ENCODE data around the gene GPATCH1. TPM values are rescaled to one million over a fixed set of nuclear protein-coding genes. Genes with fewer than 3 reads are reported as not detected.

Gene GPATCH1
- total and polyA plus RNA-seq, 2 of the 4 experiments (the other 2 are of a cell fraction): 5.1 to 7.5 TPM

GRCh38 chr19:33143897-33144405 lies 63.0 kb downstream of the GPATCH1 start:
- Histone ChIP-seq H2AK5ac (ENCODE audit: low read depth, low read length) (no peak overlapping the region), H3K9me1 (ENCODE audit: insufficient read depth, low read length) (no peaks in the 10 kb centered on the region), H3K4ac (ENCODE audit: low read depth, low read length) (no peak overlapping the region), H2AK9ac (replicated peaks; ENCODE audit: low read depth, low read length, poor library complexity) (no peak overlapping the region), H3K27me3 (ENCODE audit: control insufficient read depth, insufficient read depth, low read length) (peaks cover 2% of the 10 kb centered on the region; the same call in 1 of the 2 replicates), H2BK20ac (ENCODE audit: low read depth, low read length) (no peak overlapping the region), H3K36me3 (ENCODE audit: control insufficient read depth, insufficient read depth, low read length) (no peaks in the 10 kb centered on the region), H2BK120ac (ENCODE audit: low read depth, low read length) (no peak overlapping the region), H3K23ac (ENCODE audit: low read depth, low read length) (no peak overlapping the region), H4K8ac (ENCODE audit: low read depth in 2 of 2, low read length in 2 of 2) (no peak overlapping the region), H3K18ac (ENCODE audit: low read depth, low read length) (no peak overlapping the region), H3K4me2 (ENCODE audit: low read depth, low read length) (no peak overlapping the region), H4K20me1 (ENCODE audit: insufficient read depth, low read length) (no peaks in the 10 kb centered on the region), H3K14ac (replicated peaks; ENCODE audit: low read depth, low read length) (no peak overlapping the region), H3K9me3 (ENCODE audit: control insufficient read depth, insufficient read depth, low read length) (no peaks in the 10 kb centered on the region), H3K27ac (ENCODE audit: insufficient read depth, low read length) (no peak overlapping the region), H3K4me3 (ENCODE audit: insufficient read depth, low read depth, low read length) (no peak overlapping the region), H3K56ac (ENCODE audit: extremely low read depth, insufficient read depth, low read length) (no peak overlapping the region), H3K79me1 (ENCODE audit: low read depth in 1 of 2, low read length in 2 of 2) (no peaks in the 10 kb centered on the region), H4K91ac (ENCODE audit: insufficient read depth, low read depth, low read length) (no peak overlapping the region), H4K5ac (ENCODE audit: low read depth, low read length) (no peak overlapping the region), H2AFZ (replicated peaks; ENCODE audit: low read length, poor library complexity) (peak overlapping the region; percentile 4), H3K9ac (ENCODE audit: low read depth, low read length) (no peak overlapping the region), H3K4me1 (ENCODE audit: control insufficient read depth, insufficient read depth, low read length) (no peaks in the 10 kb centered on the region; the same call in 1 of the 2 replicates), H2BK15ac (ENCODE audit: low read depth, low read length) (no peak overlapping the region), H2BK5ac (ENCODE audit: low read depth, low read length, poor library complexity, severe bottlenecking) (no peak overlapping the region)
- peak; percentile 99 for ATAC-seq (ENCODE audit: low read depth)
- intact Hi-C loops (cut with micrococcal nuclease) (loop anchor here (1.0 to 2.0 kb wide), 2 partner anchors 33 to 40 kb away; no protein-coding TSS in a partner anchor), in situ Hi-C loops (cut with MboI; ENCODE audit: low sequenced_read_pairs) (no loop called here), dilution Hi-C loops (cut with HindIII; ENCODE audit: low sequenced_read_pairs, unreplicated experiment) (no loop called here)
- DNase-seq: peak; percentile 42
- POLR2A ChIA-PET (ENCODE audit: unreplicated experiment): interaction anchor here (0.6 kb wide), 1 partner anchor 9 kb away, joined by 4 read pairs; no protein-coding TSS in a partner anchor
- TF ChIP-seq RFX5 (IDR thresholded peaks at IDR 0.05; ENCODE audit: low read depth, low read length): no peak
- TF ChIP-seq MAFK (IDR thresholded peaks at IDR 0.05; ENCODE audit: low read depth, low read length): no peak
- no peak for TF ChIP-seq CEBPB (IDR thresholded peaks at IDR 0.05; ENCODE audit: low read depth, low read length)
- no peak for TF ChIP-seq ELK1 (IDR thresholded peaks at IDR 0.05; ENCODE audit: borderline replicate concordance, low read depth, low read length)
- peak; percentile 87 for TF ChIP-seq RAD21 (IDR thresholded peaks at IDR 0.05; ENCODE audit: low read length)
- TF ChIP-seq SMC3 (IDR thresholded peaks at IDR 0.05; ENCODE audit: low read depth, low read length): peak; percentile 76
- peak; percentile 90 for TF ChIP-seq CTCF (conservative IDR thresholded peaks at IDR 0.05; ENCODE audit: low read depth, low read length)
- TF ChIP-seq POLR2A (IDR thresholded peaks at IDR 0.05; ENCODE audit: low read depth, low read length): no peak
- peak; percentile 17; the same call in 1 of the 2 replicates for TF ChIP-seq MAZ (IDR thresholded peaks at IDR 0.05; ENCODE audit: borderline replicate concordance, low read depth, low read length)
- TF ChIP-seq BHLHE40 (IDR thresholded peaks at IDR 0.05; ENCODE audit: low read depth, low read length): no peak
- CTCF ChIA-PET: interaction anchor here (0.8 to 2.0 kb wide), 7 partner anchors 11 to 48 kb away, joined by 3 to 13 read pairs (median 4); no protein-coding TSS in a partner anchor
- 18% methylated on average over 7 of the region's 23 CpGs; no CpG with 5 or more reads in 1 of the 2 experiments for WGBS, 2 experiments (ENCODE audit: extremely low coverage in 2 of 2, insufficient read length in 1 of 2)
- BruUV-seq (replicated peaks): no TSS peak

Measured in IMR-90 (cell line).